Heart left ventricle (tissue), 16 donors: ENCODE measurements around the gene HDAC4. TPM values are rescaled to one million over a fixed set of nuclear protein-coding genes. Genes with fewer than 3 reads are reported as not detected.

Experiments used
- ATAC-seq, 4 donors: fragments of 200-7000 bp; cut with Tn5 transposase; one replicate each; pipeline ENCODE4 v1.9.1; 2020 to 2022; ENCODE audit warnings: moderate library complexity in 4 of 4, mild to moderate bottlenecking in 3 of 4, moderate number of reproducible peaks in 1 of 4
- DNase-seq, 5 donors: peaks; one replicate each; pipeline ENCODE4 v3.0.0-alpha.2; 2020
- H3K27ac ChIP-seq, 12 donors: fragments of 200-600 bp; sonication (generic) in 4 of 12; one replicate each; pipeline versions ENCODE4 v1.5.0 to v1.8.0; 2016 to 2022; ENCODE audit warnings: mild to moderate bottlenecking in 2 of 12
- H3K27me3 ChIP-seq, 9 donors: fragments of 200-600 bp; sonication (generic) in 2 of 9; one replicate each; pipeline versions ENCODE4 v1.5.1 to v1.8.0; 2016 to 2022; ENCODE audit warnings: mild to moderate bottlenecking in 3 of 9
- H3K36me3 ChIP-seq, 9 donors: fragments of 200-600 bp; sonication (generic) in 2 of 9; one replicate each; pipeline versions ENCODE4 v1.5.0 to v1.8.0; 2018 to 2022; ENCODE audit warnings: mild to moderate bottlenecking in 2 of 9
- H3K4me1 ChIP-seq, 12 donors: fragments of 200-600 bp; sonication (generic) in 4 of 12; one replicate each; pipeline versions ENCODE4 v1.5.0 to v1.8.0; 2016 to 2022; ENCODE audit warnings: mild to moderate bottlenecking in 3 of 12
- H3K4me3 ChIP-seq, 12 donors: fragments of 200-600 bp; sonication (generic) in 4 of 12; one replicate each; pipeline versions ENCODE4 v1.5.0 to v1.8.0; 2017 to 2022; ENCODE audit warnings: mild to moderate bottlenecking in 9 of 12, moderate library complexity in 4 of 12
- H3K9me3 ChIP-seq, 12 donors: fragments of 200-600 bp; sonication (generic) in 4 of 12; one replicate each; pipeline versions ENCODE4 v1.5.0 to v1.8.0; 2016 to 2022; ENCODE audit warnings: mild to moderate bottlenecking in 1 of 12
- CTCF ChIP-seq, 12 donors: fragments of 200-600 bp; sonication (generic) in 4 of 12; IDR thresholded peaks; one replicate each; pipeline versions ENCODE4 v1.5.0 to v1.8.0; 2018 to 2022; ENCODE audit warnings: antibody characterized with exemption in 12 of 12, mild to moderate bottlenecking in 5 of 12
- POLR2A ChIP-seq, 2 donors: fragments of 450-650 bp; IDR thresholded peaks; one replicate each; pipeline ENCODE4 v1.6.1; 2017; ENCODE audit warnings: antibody characterized with exemption in 2 of 2, mild to moderate bottlenecking in 2 of 2, moderate library complexity in 2 of 2
- WGBS, 4 donors: extraction: QIAGEN DNeasy Blood & Tissue Kit in 2 of 4; methylation state at CpG; one replicate each; pipeline versions ENCODE4 v1.1.5 to v1.1.7; 2013 to 2018; 5-methylcytosine and 5-hydroxymethylcytosine counted together
- intact Hi-C, 10 donors: fragments of 100-400 bp; cut with DNase I; formaldehyde crosslinking; loops; one replicate each; pipeline versions ENCODE4 v1.11.1 to v1.14.2; 2022
- polyA plus RNA-seq, 2 donors: library from polyadenylated mRNA; stranded (reverse); fragments of 200-250 nt; gene quantifications; one replicate each; pipeline ENCODE4 v1.2.3, GENCODE V29; 2013
- total RNA-seq, 9 donors: library from RNA; depleted of rRNA in 2 of 9; stranded (reverse); fragments of >200 nt in 2 of 9; fragmentation: NEBNext Ultra II Directional in 3 of 9; extraction: Animal tissue kit (Norgen Biotek cat#: 25700) in 3 of 9; gene quantifications; one replicate each; pipeline versions ENCODE4 v1.1.0 to v1.2.4, GENCODE V29; 2016 to 2023
- donor health status: ischemic (EF 13 %, LVEDD 7.1; RV severe dilation, severe dysfunction).
- donor health status: healthy with polysubstance abuse.
- donor health status: DM: no; HTN: yes; CAD: no.
- donor health status: DM: no; HTN: no; CAD: no.
- donor health status: ischemic (EF 25% LVEDD 6.9; RV normal size, moderate dysfunction).
- donor health status: ischemic (EF 25% LVEDD 5.7; RV mildly dilated, moderate dysfunction).
- donor health status: healthy.
- donor health status: DM: yes; HTN: yes; CAD: no.
- donor health status: ischemic (EF 35%, LVEDD 5.7; RV mildly dilated, moderate dysfunction).
- donor health status: nonischemic (EF 11% LVEDD 7.7; RV severe dilation, severe dysfunction).
- donor health status: DM: yes; HTN: yes; CAD: no.
- donor health status: PGD.
- donor health status: ischemic (EF 29% LVEDD 5.4; RV normal size, mild dysfunction).
- donor health status: nonischemic (EF 23%, LVEDD 6.1; RV moderate dilation, normal function).

HDAC4 gene
- total and polyA plus RNA-seq, 11 donors, result 13.9 to 37.6 (median 27.5) TPM

- 24 to 37% (median 32%) methylated on average over 4 to 9 of the region's 9 CpGs for WGBS, 4 donors
- Histone ChIP-seq H3K9me3 (no peaks in the 10 kb centered on the region), H3K4me3 (peak overlapping the region in 1 of 12 donors; percentile 21), H3K4me1 (peaks cover 28 to 98% (median 63%) of the 10 kb centered on the region in 12 donors), H3K27me3 (no peaks in the 10 kb centered on the region), H3K36me3 (no peaks in the 10 kb centered on the region), H3K27ac (peak overlapping the region in 11 of 12 donors; percentile 23 to 86 (median 79))
- peak in 1 of 5 donors; percentile 35 for DNase-seq
- intact Hi-C loops, result no loop called here
- peak in 2 of 4 donors; percentile 6 to 21 for ATAC-seq
- no peak for TF ChIP-seq POLR2A (IDR thresholded peaks at IDR 0.05)
- TF ChIP-seq CTCF (IDR thresholded peaks at IDR 0.05), result no peak
These were observed 136.4 kb downstream of the HDAC4 start for GRCh38 chr2:239264492-239264837.

- intact Hi-C loops, result no loop called here
- ATAC-seq, result no peak
- Histone ChIP-seq H3K4me1 (peaks cover 28 to 98% (median 63%) of the 10 kb centered on the region in 12 donors), H3K9me3 (no peaks in the 10 kb centered on the region), H3K27ac (peak overlapping the region in 10 of 12 donors; percentile 21 to 86 (median 78)), H3K4me3 (peak overlapping the region in 1 of 12 donors; percentile 21), H3K27me3 (no peaks in the 10 kb centered on the region), H3K36me3 (no peaks in the 10 kb centered on the region)
- TF ChIP-seq POLR2A (IDR thresholded peaks at IDR 0.05) (no peak), CTCF (IDR thresholded peaks at IDR 0.05) (no peak)
- peak in 2 of 5 donors; percentile 26 to 66 for DNase-seq
- 72 to 87% (median 76%) methylated on average over 22 to 28 of the region's 28 CpGs for WGBS, 4 donors
These were observed 136.9 kb downstream of the HDAC4 start for GRCh38 chr2:239263669-239264491.

GRCh38 chr2:239263231-239263630 lies 137.6 kb downstream of the HDAC4 start:
- Histone ChIP-seq H3K4me1 (peaks cover 23 to 98% (median 57%) of the 10 kb centered on the region in 12 donors), H3K36me3 (no peaks in the 10 kb centered on the region), H3K27me3 (no peaks in the 10 kb centered on the region), H3K27ac (peak overlapping the region in 9 of 12 donors; percentile 4 to 86 (median 74)), H3K9me3 (peaks cover 0 to 6% (median 0%) of the 10 kb centered on the region in 12 donors), H3K4me3 (no peak overlapping the region)
- TF ChIP-seq CTCF (IDR thresholded peaks at IDR 0.05) (no peak), POLR2A (IDR thresholded peaks at IDR 0.05) (no peak)
- intact Hi-C loops, result no loop called here
- DNase-seq, result peak in 2 of 5 donors; percentile 39 to 59
- no peak for ATAC-seq
- WGBS, 4 donors, result 68 to 89% (median 86%) methylated on average over 9 to 14 of the region's 14 CpGs

GRCh38 chr2:239262484-239263230 lies 138.2 kb downstream of the HDAC4 start:
- peaks cover 0 to 12% (median 3%) of the 10 kb centered on the region in 12 donors for H3K9me3 ChIP-seq
- WGBS, 4 donors, result 90 to 97% (median 96%) methylated on average over 22 to 23 of the region's 23 CpGs
- DNase-seq (peak in 1 of 5 donors; percentile 21), ATAC-seq (no peak)
- H3K36me3 ChIP-seq, result no peaks in the 10 kb centered on the region
- peaks cover 17 to 98% (median 51%) of the 10 kb centered on the region in 12 donors for H3K4me1 ChIP-seq
- H3K4me3 ChIP-seq, result no peak overlapping the region
- peak overlapping the region in 5 of 12 donors; percentile 4 to 84 (median 74) for H3K27ac ChIP-seq
- no peak for TF ChIP-seq CTCF (IDR thresholded peaks at IDR 0.05)
- TF ChIP-seq POLR2A (IDR thresholded peaks at IDR 0.05), result no peak
- no peaks in the 10 kb centered on the region for H3K27me3 ChIP-seq
- intact Hi-C loops, result no loop called here
